ENCODE data around the gene MMP11. TPM values are rescaled to one million over a fixed set of nuclear protein-coding genes. Genes with fewer than 3 reads are reported as not detected.

Gene MMP11
- total and polyA plus RNA-seq, 8 donors, result 0.50 to 54.2 (median 2.2) TPM; not detected in 2

DNA sequence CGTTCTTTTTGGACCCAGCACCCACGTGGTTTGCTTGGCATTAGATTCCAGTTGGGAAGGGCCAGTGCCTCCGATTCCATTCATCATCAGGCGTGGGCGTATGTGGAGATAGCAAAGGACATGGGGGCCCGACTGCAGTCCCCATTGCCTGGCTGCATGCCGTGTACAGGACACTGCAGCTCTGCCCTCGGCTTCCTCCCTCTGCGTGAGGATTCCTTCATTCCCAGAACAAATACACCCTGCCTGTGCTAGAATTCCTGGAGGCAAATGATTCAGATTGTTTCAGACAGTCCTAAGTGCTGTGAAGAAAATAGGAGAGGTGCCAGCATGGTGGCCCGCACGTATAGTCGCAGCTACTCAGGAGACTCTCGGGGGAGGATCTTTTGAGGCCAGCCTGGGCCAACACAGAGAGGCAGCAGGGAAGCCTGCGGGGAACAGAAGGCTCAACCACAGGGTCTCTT, 50.7 kb downstream of the MMP11 start:
- TF ChIP-seq EP300 (IDR thresholded peaks at IDR 0.05) (no peak), POLR2AphosphoS5 (IDR thresholded peaks at IDR 0.05) (no peak)
- TF ChIP-seq, protein P1, sequence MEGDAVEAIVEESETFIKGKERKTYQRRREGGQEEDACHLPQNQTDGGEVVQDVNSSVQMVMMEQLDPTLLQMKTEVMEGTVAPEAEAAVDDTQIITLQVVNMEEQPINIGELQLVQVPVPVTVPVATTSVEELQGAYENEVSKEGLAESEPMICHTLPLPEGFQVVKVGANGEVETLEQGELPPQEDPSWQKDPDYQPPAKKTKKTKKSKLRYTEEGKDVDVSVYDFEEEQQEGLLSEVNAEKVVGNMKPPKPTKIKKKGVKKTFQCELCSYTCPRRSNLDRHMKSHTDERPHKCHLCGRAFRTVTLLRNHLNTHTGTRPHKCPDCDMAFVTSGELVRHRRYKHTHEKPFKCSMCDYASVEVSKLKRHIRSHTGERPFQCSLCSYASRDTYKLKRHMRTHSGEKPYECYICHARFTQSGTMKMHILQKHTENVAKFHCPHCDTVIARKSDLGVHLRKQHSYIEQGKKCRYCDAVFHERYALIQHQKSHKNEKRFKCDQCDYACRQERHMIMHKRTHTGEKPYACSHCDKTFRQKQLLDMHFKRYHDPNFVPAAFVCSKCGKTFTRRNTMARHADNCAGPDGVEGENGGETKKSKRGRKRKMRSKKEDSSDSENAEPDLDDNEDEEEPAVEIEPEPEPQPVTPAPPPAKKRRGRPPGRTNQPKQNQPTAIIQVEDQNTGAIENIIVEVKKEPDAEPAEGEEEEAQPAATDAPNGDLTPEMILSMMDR (IDR thresholded peaks at IDR 0.05), result no peak
- H3K27ac ChIP-seq, result no peak overlapping the region
- peaks cover 72 to 100% (median 100%) of the 10 kb centered on the region in 4 donors for H3K36me3 ChIP-seq
- intact Hi-C loops (cut with DNase I; ENCODE audit: low total_unique reads), result no loop called here
- no peaks in the 10 kb centered on the region for H3K27me3 ChIP-seq
- DNase-seq, result peak in 1 of 2 donors; percentile 1
- H3K9me3 ChIP-seq, result no peaks in the 10 kb centered on the region
- H3K4me3 ChIP-seq, result no peak overlapping the region
- 82 to 87% (median 84%) methylated on average over 10 to 14 of the region's 14 CpGs for WGBS, 5 donors
- H3K4me1 ChIP-seq, result no peaks in the 10 kb centered on the region

DNA sequence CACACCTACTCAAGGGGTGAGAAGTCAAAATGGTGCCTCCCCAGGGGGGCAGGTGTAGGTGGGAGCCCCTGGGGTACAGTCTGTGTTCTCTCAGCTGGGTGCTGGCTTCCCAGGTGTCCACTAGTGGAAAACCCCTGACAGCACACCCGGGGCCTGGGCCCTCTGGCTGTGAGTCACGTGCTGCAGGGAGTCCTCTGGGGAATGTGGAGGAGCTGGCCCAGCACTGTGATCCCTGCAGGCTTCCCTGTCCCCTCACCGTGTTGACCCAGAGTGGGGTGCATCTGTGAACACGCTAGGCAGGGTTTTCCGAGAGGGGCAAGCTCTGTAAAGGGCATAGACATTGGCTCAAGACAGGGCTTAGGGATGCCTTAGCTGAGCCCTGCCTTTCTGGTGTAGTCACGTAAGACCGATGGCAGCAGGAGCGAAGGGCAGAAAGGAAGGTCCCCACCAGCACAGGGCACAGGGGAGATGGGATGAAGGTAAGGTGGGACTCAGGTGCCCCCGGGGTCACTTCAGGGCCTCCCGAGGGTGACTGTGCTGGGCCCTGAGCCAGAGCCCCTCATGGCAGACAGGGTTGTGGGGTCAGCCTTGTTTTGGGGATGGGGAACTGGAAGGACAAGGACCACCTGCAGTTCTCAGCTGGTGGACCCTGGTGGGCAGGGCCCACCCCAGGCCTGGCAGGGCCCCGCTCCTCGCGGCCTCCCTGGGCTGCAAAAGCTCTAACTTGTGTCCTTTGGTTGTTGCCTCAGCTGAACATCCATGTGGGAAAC, 52.0 kb downstream of the MMP11 start:
- no peaks in the 10 kb centered on the region for H3K27me3 ChIP-seq
- H3K36me3 ChIP-seq, result peaks cover 72 to 100% (median 100%) of the 10 kb centered on the region in 4 donors
- H3K4me3 ChIP-seq, result no peak overlapping the region
- 87 to 95% (median 90%) methylated on average over 6 to 13 of the region's 13 CpGs for WGBS, 5 donors
- intact Hi-C loops (cut with DNase I; ENCODE audit: low total_unique reads), result no loop called here
- TF ChIP-seq, protein P1 (IDR thresholded peaks at IDR 0.05), result no peak
- no peak for TF ChIP-seq EP300 (IDR thresholded peaks at IDR 0.05)
- TF ChIP-seq POLR2AphosphoS5 (IDR thresholded peaks at IDR 0.05), result no peak
- TF ChIP-seq POLR2A (IDR thresholded peaks at IDR 0.05), result no peak
- H3K9me3 ChIP-seq, result no peaks in the 10 kb centered on the region
- no peak overlapping the region for H3K27ac ChIP-seq
- DNase-seq, result peak in 1 of 2 donors; percentile 0
- no peaks in the 10 kb centered on the region for H3K4me1 ChIP-seq

DNA sequence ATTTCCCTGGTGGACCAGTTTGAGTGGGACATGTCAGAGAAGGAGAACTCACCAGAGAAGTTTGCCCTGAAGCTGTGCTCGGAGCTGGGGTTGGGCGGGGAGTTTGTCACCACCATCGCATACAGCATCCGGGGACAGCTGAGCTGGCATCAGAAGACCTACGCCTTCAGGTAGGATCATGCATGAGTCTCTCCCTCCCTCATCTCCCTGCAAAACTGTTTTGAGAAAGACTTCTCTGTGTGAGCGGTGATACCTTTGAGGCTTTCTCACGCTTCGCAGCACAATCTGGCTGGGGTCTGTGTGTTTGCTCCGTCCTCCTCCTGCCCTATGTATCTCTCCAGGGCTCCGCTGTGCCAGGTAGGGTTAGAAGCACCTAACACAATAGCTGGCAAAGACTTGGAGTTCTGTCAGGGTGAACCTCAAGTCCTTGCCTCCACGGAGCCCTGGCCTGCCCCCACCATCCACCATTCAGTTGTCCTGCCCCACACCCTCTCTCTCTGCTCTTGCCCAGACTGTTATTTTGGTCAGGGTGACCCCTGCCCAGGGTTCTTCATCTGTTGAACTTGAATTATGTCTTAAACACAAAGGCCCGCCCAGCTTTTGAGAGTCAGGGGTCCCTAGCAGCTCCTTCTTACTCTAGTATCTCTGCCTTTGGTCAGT, 52.7 kb downstream of the MMP11 start:
- peaks cover 72 to 100% (median 100%) of the 10 kb centered on the region in 4 donors for H3K36me3 ChIP-seq
- intact Hi-C loops (cut with DNase I; ENCODE audit: low total_unique reads), result no loop called here
- no peaks in the 10 kb centered on the region for H3K27me3 ChIP-seq
- no peak overlapping the region for H3K4me3 ChIP-seq
- 92 to 96% (median 95%) methylated on average over 11 to 12 of the region's 12 CpGs for WGBS, 5 donors
- TF ChIP-seq EP300 (IDR thresholded peaks at IDR 0.05) (no peak), POLR2AphosphoS5 (IDR thresholded peaks at IDR 0.05) (no peak), POLR2A (IDR thresholded peaks at IDR 0.05) (no peak)
- TF ChIP-seq, protein P1 (IDR thresholded peaks at IDR 0.05), result no peak
- no peaks in the 10 kb centered on the region for H3K4me1 ChIP-seq
- H3K27ac ChIP-seq, result no peak overlapping the region
- no peaks in the 10 kb centered on the region for H3K9me3 ChIP-seq
- peak in 1 of 2 donors; percentile 0 for DNase-seq

DNA sequence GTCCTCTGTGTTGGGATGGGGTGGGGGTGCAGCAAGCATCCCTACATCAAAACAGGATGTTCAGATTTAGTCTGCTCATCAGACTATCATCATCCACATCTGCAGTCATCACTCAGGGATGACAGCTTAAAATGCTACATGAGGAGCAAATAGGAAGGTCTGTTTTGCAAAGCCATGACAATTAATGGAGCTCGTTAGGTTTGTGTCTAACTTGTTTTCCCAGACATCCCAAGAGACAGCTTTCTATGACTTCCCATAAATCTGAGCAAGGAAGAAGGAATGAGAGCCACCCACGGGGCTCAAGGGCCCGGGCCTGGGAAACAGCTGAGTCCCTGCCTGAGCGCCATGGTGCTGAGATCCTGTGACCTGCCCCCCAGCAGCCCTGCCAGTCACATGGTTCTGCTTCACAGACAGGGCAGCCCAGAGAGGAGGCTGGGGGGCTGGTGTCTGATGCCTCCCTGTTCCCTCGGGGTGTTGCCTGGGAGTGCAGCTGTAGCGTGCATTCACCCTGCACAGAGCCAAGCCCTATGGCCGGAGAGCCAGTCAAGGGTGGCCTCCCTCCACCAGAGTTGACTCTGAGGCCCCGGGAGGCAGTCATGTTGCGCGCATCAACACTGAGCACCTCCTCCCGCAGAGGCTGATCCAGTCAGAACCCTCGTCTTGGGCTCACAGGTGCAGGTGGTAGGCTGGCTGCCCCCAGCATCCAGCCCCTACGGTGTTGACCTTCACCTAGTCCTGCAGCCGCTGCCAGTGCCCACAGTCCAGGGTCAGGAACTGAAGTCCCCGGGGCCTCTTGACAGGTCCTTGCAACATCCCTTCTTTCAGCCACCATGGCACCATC, 54.1 kb downstream of the MMP11 start:
- no peaks in the 10 kb centered on the region for H3K4me1 ChIP-seq
- 68 to 88% (median 87%) methylated on average over 4 to 15 of the region's 15 CpGs for whole genome bisulfite sequencing, 5 donors
- DNase-seq, result peak in 1 of 2 donors; percentile 21
- H3K36me3 ChIP-seq, result peaks cover 60 to 99% (median 99%) of the 10 kb centered on the region in 4 donors
- intact Hi-C loops (cut with DNase I; ENCODE audit: low total_unique reads), result no loop called here
- H3K4me3 ChIP-seq, result no peak overlapping the region
- no peaks in the 10 kb centered on the region for H3K27me3 ChIP-seq
- no peak for TF ChIP-seq POLR2A (IDR thresholded peaks at IDR 0.05)
- TF ChIP-seq POLR2AphosphoS5 (IDR thresholded peaks at IDR 0.05), result no peak
- TF ChIP-seq, protein P1 (IDR thresholded peaks at IDR 0.05), result no peak
- no peak for TF ChIP-seq EP300 (IDR thresholded peaks at IDR 0.05)
- H3K9me3 ChIP-seq, result no peaks in the 10 kb centered on the region
- no peak overlapping the region for H3K27ac ChIP-seq
